KOPT-K1 (cell line): ENCODE results near the gene NBEAL1.
"Not testable (repeated sequence)": the region's sequence is repeated elsewhere in the genome, so short reads cannot be mapped to it uniquely, and the experiment has no call there.

Experiments
- H3K27ac ChIP-seq: fragments of 200-600 bp; sonication (generic); 2 replicates; pipeline ENCODE4 v1.5.1; 2016; ENCODE audit warnings: antibody characterized with exemption, mild to moderate bottlenecking, low read depth, low read length; ENCODE audit not compliant: poor library complexity, severe bottlenecking
- H3K36me3 ChIP-seq: fragments of 200-600 bp; sonication (generic); 2 replicates; pipeline ENCODE4 v1.5.1; 2017; ENCODE audit warnings: antibody characterized with exemption, mild to moderate bottlenecking, low read length, moderate library complexity; ENCODE audit not compliant: insufficient read depth
- H3K9me3 ChIP-seq: fragments of 200-600 bp; sonication (generic); 2 replicates; pipeline ENCODE4 v1.5.1; 2017; ENCODE audit warnings: antibody characterized with exemption, low read length, mild to moderate bottlenecking; ENCODE audit not compliant: insufficient read depth, poor library complexity, severe bottlenecking

NBEAL1 gene

GRCh38 chr2:203025592-203025991 is 10.9 kb downstream of the NBEAL1 start:
- Histone ChIP-seq H3K27ac (no peak overlapping the region), H3K9me3 (no peaks in the 10 kb centered on the region), H3K36me3 (no peaks in the 10 kb centered on the region)

GRCh38 chr2:203030545-203030944 is 15.9 kb downstream of the NBEAL1 start:
- H3K27ac ChIP-seq, result no peak overlapping the region
- H3K36me3 ChIP-seq, result no peaks in the 10 kb centered on the region
- H3K9me3 ChIP-seq, result no peaks in the 10 kb centered on the region

GRCh38 chr2:203030991-203031390 is 16.3 kb downstream of the NBEAL1 start:
- Histone ChIP-seq H3K27ac (no peak overlapping the region), H3K36me3 (no peaks in the 10 kb centered on the region), H3K9me3 (no peaks in the 10 kb centered on the region)

- no peaks in the 10 kb centered on the region for H3K9me3 ChIP-seq
- no peaks in the 10 kb centered on the region for H3K36me3 ChIP-seq
- H3K27ac ChIP-seq, result no peak overlapping the region
Measured at GRCh38 chr2:203033395-203033794, 18.7 kb downstream of the NBEAL1 start.

GRCh38 chr2:203035879-203036470 is 21.3 kb downstream of the NBEAL1 start:
- Histone ChIP-seq H3K36me3 (no peaks in the 10 kb centered on the region), H3K9me3 (no peaks in the 10 kb centered on the region), H3K27ac (no peak overlapping the region)

GRCh38 chr2:203037026-203037425 is 22.4 kb downstream of the NBEAL1 start:
- Histone ChIP-seq H3K27ac (no peak overlapping the region), H3K9me3 (no peaks in the 10 kb centered on the region), H3K36me3 (no peaks in the 10 kb centered on the region)

- H3K9me3 ChIP-seq, result no peaks in the 10 kb centered on the region
- no peaks in the 10 kb centered on the region for H3K36me3 ChIP-seq
- H3K27ac ChIP-seq, result no peak overlapping the region
Measured at GRCh38 chr2:203038586-203038985, 23.9 kb downstream of the NBEAL1 start.

GRCh38 chr2:203039211-203039610 is 24.5 kb downstream of the NBEAL1 start:
- H3K36me3 ChIP-seq, H3K27ac ChIP-seq, H3K9me3 ChIP-seq: not testable (repeated sequence)

GRCh38 chr2:203040966-203041521 is 26.4 kb downstream of the NBEAL1 start:
- Histone ChIP-seq H3K9me3 (no peaks in the 10 kb centered on the region), H3K36me3 (no peaks in the 10 kb centered on the region), H3K27ac (no peak overlapping the region)

- no peaks in the 10 kb centered on the region for H3K36me3 ChIP-seq
- H3K27ac ChIP-seq, result no peak overlapping the region
- no peaks in the 10 kb centered on the region for H3K9me3 ChIP-seq
Measured at GRCh38 chr2:203042178-203042577, 27.5 kb downstream of the NBEAL1 start.

- H3K36me3 ChIP-seq, result no peaks in the 10 kb centered on the region
- H3K9me3 ChIP-seq, result no peaks in the 10 kb centered on the region
- H3K27ac ChIP-seq, result no peak overlapping the region
Measured at GRCh38 chr2:203043226-203043625, 28.6 kb downstream of the NBEAL1 start.

- Histone ChIP-seq H3K9me3 (no peaks in the 10 kb centered on the region), H3K36me3 (no peaks in the 10 kb centered on the region), H3K27ac (no peak overlapping the region)
Measured at GRCh38 chr2:203045867-203046266, 31.2 kb downstream of the NBEAL1 start.

GRCh38 chr2:203052539-203052938 is 37.9 kb downstream of the NBEAL1 start:
- Histone ChIP-seq H3K36me3 (no peaks in the 10 kb centered on the region), H3K9me3 (no peaks in the 10 kb centered on the region), H3K27ac (no peak overlapping the region)

- no peaks in the 10 kb centered on the region for H3K9me3 ChIP-seq
Measured at GRCh38 chr2:203059567-203060240, 45.0 kb downstream of the NBEAL1 start.

GRCh38 chr2:203061346-203061745 is 46.7 kb downstream of the NBEAL1 start:
- H3K27ac ChIP-seq, result no peak overlapping the region
- no peaks in the 10 kb centered on the region for H3K36me3 ChIP-seq
- no peaks in the 10 kb centered on the region for H3K9me3 ChIP-seq

More at GRCh38 chr2:203059567-203060240, 45.0 kb downstream of the NBEAL1 start:
- Histone ChIP-seq H3K27ac (no peak overlapping the region), H3K36me3 (no peaks in the 10 kb centered on the region)

- Histone ChIP-seq H3K36me3 (no peaks in the 10 kb centered on the region), H3K27ac (no peak overlapping the region), H3K9me3 (no peaks in the 10 kb centered on the region)
Measured at GRCh38 chr2:203062126-203062525, 47.5 kb downstream of the NBEAL1 start.
